ENCODE data around the gene PCSK2. TPM values are rescaled to one million over a fixed set of nuclear protein-coding genes. Genes with fewer than 3 reads are reported as not detected.

Gene PCSK2
- total and polyA plus RNA-seq, 8 donors, result 5.4 to 51.0 (median 9.3) TPM

DNA sequence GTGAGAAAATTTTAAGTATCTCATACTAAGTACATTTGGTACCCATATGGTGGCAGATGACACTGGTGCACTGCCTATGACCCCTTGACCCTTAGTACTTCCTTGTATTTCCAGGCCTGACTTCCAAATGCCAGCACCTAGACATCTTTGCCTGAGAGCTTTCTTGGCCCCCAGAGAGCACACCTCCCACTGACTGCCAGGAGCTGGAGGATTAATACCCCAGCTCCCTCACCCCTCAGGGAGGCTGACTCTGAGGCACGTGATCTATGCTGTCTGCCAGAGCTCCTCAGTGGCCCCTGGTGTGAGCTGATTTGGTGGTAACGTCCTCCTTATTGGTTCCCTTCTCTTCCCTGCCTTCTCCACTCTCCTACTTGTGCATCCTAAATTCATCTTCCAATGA lies 266.3 kb downstream of the PCSK2 start:
- no peak for DNase-seq
- no peaks in the 10 kb centered on the region for H3K36me3 ChIP-seq
- H3K4me1 ChIP-seq, result no peaks in the 10 kb centered on the region
- no peak overlapping the region for H3K27ac ChIP-seq
- intact Hi-C loops (cut with DNase I), result no loop called here
- FAIRE-seq, result no peak
- WGBS, 2 donors, result 77 to 80% methylated on average over 2 of the region's 2 CpGs
- TF ChIP-seq CTCF (IDR thresholded peaks at IDR 0.05), result no peak
- no peak overlapping the region for H3K4me3 ChIP-seq
- H3K9me3 ChIP-seq, result no peaks in the 10 kb centered on the region
- no peak for ATAC-seq
- no peaks in the 10 kb centered on the region for H3K27me3 ChIP-seq

DNA sequence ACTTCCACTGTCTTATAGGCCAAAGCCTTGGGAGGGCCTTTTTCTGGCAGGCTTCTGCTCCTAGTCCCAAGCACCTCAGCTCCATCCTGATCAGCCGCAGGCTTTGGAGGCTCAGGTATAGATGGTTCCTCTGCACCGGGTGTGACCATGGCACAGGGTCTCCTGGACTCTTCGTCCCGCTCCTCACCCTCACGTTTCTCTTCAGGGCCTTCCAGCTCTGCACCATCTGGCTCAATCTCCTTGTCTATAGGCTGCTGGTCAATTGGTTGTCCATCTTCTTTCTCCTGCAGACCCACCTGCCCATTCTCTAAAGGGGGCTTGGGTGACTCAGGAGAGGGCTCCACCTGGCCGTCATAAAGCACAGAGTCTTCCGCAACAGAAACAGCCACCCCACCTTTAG lies 267.4 kb downstream of the PCSK2 start:
- intact Hi-C loops (cut with DNase I), result no loop called here
- FAIRE-seq, result no peak
- no peaks in the 10 kb centered on the region for H3K4me1 ChIP-seq
- 87 to 96% methylated on average over 7 of the region's 7 CpGs for WGBS, 2 donors
- no peaks in the 10 kb centered on the region for H3K9me3 ChIP-seq
- no peaks in the 10 kb centered on the region for H3K36me3 ChIP-seq
- H3K4me3 ChIP-seq, result no peak overlapping the region
- H3K27me3 ChIP-seq, result no peaks in the 10 kb centered on the region
- no peak for TF ChIP-seq CTCF (IDR thresholded peaks at IDR 0.05)
- H3K27ac ChIP-seq, result no peak overlapping the region
- no peak for DNase-seq
- no peak for ATAC-seq

GRCh38 chr20:17495826-17496225 lies 269.0 kb downstream of the PCSK2 start:
- TF ChIP-seq CTCF (IDR thresholded peaks at IDR 0.05), result no peak
- intact Hi-C loops (cut with DNase I), result no loop called here
- no peak for DNase-seq
- 89 to 90% methylated on average over 9 of the region's 9 CpGs for WGBS, 2 donors
- ATAC-seq, result no peak
- Histone ChIP-seq H3K27me3 (no peaks in the 10 kb centered on the region), H3K36me3 (no peaks in the 10 kb centered on the region), H3K4me1 (no peaks in the 10 kb centered on the region), H3K4me3 (no peak overlapping the region), H3K9me3 (no peaks in the 10 kb centered on the region), H3K27ac (no peak overlapping the region)
- no peak for FAIRE-seq

- TF ChIP-seq CTCF (IDR thresholded peaks at IDR 0.05), result no peak
- 37 to 51% methylated on average over 11 of the region's 11 CpGs for WGBS, 2 donors
These were observed 271.2 kb downstream of the PCSK2 start for GRCh38 chr20:17497821-17498580.

GRCh38 chr20:17498641-17499040 lies 271.8 kb downstream of the PCSK2 start:
- 85 to 90% methylated on average over 13 of the region's 13 CpGs for WGBS, 2 donors

More at GRCh38 chr20:17497821-17498580, 271.2 kb downstream of the PCSK2 start:
- Histone ChIP-seq H3K36me3 (no peaks in the 10 kb centered on the region), H3K27me3 (no peaks in the 10 kb centered on the region), H3K4me1 (no peaks in the 10 kb centered on the region), H3K27ac (no peak overlapping the region), H3K4me3 (no peak overlapping the region), H3K9me3 (no peaks in the 10 kb centered on the region)
- FAIRE-seq, result no peak
- intact Hi-C loops (cut with DNase I), result no loop called here
- DNase-seq, result no peak
- ATAC-seq, result no peak

More at GRCh38 chr20:17498641-17499040, 271.8 kb downstream of the PCSK2 start:
- H3K36me3 ChIP-seq, result no peaks in the 10 kb centered on the region
- no peaks in the 10 kb centered on the region for H3K27me3 ChIP-seq
- no peaks in the 10 kb centered on the region for H3K4me1 ChIP-seq
- DNase-seq (no peak), FAIRE-seq (no peak), ATAC-seq (no peak)
- intact Hi-C loops (cut with DNase I), result no loop called here
- no peak overlapping the region for H3K27ac ChIP-seq
- TF ChIP-seq CTCF (IDR thresholded peaks at IDR 0.05), result no peak
- no peaks in the 10 kb centered on the region for H3K9me3 ChIP-seq
- H3K4me3 ChIP-seq, result no peak overlapping the region
